GM21360 (cell line): ENCODE data around the gene FBXO38.
A peak's percentile ranks its signal among the peaks of the same experiment; 100 is the strongest.

Experiments used
- ATAC-seq: cut with Tn5 transposase; IDR thresholded peaks from one replicate; pipeline ENCODE4 v1.9.1; 2021; ENCODE audit warnings: mild to moderate bottlenecking, moderate library complexity; ENCODE audit not compliant: unreplicated experiment

Gene FBXO38

DNA sequence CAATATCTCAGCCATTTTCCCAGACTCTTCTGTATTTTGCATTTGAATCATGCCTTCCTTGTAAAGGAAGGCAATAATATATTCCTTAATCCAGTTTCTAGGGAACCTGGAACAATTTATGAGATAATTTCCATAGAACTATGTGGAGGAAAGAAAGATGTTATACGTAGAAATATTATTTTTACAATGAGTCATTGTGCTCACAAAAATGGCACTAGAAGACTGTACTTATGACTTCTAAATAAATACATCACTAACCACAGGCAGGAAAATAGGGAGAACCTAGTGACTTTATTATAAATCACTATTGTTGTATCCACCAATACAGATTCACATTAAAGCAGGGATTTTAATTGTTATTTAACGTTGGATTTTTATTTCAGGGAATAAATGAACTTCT, 87.6 kb downstream of the FBXO38 start:
- ATAC-seq = no peak

GRCh38 chr5:148474025-148474511, 90.3 kb downstream of the FBXO38 start:
- no peak for ATAC-seq

- no peak for ATAC-seq
Measured at GRCh38 chr5:148476302-148476701, 92.5 kb downstream of the FBXO38 start.

- ATAC-seq = no peak
Measured at GRCh38 chr5:148477429-148477828, 93.7 kb downstream of the FBXO38 start.

DNA sequence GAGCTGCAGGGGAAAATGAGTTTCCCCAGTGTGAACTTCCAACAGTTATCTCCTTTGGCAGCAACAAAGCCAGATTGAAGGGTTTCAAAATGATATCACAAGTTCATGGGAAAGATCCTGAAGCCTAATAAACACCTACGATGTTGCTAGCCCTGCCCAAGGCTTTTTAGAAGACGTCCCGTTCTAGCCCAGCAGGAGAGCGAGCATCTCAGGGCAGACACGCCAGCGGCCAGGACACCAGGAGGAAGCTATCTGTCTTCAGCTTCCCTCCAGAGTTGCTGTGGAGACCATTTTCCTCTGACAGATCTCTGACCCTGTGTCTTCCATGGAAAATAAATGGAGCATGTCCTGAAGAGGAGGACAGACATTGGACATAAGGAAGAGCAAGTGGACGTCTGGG, 98.4 kb downstream of the FBXO38 start:
- no peak for ATAC-seq

DNA sequence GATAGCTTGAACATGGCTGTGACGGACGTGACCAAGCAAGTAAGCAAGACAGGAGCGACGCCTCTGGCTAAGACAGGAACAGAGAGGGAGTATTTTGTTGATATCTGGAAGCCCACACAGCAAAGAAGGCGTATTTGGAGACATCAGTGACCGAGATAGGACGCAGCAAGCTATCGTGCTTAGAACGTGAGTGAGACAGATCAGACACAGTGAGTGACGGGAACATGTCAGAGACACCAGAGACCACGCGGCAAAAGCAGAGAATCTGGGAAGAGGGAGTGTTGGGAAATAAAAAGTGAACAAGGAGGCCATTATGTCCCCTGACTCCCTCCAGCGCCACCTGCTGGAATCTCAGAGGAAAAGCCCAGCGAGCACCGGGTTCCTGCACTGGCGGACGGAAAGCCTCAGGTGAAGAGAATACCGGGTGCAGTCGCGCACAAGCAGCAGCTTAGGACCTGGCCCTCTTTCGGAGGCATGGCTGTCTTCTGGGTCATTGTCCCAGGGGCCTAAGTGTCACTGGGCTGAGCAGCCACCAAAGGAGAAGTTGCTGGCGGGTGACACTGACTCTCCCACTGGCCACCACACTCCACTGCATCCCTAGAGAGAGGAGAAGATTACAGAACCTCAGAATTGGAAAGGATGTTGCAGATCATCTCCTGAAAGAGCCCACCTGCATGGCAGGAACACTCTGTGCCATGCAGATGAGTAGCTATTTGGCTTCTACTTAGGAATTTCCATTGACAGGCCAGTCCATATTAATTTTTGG, 99.1 kb downstream of the FBXO38 start:
- ATAC-seq = peak; percentile 89

GRCh38 chr5:148483750-148484149, 100.0 kb downstream of the FBXO38 start:
- no peak for ATAC-seq

GRCh38 chr5:148484651-148485050, 100.9 kb downstream of the FBXO38 start:
- no peak for ATAC-seq

GRCh38 chr5:148486456-148486855, 102.7 kb downstream of the FBXO38 start:
- ATAC-seq = no peak

DNA sequence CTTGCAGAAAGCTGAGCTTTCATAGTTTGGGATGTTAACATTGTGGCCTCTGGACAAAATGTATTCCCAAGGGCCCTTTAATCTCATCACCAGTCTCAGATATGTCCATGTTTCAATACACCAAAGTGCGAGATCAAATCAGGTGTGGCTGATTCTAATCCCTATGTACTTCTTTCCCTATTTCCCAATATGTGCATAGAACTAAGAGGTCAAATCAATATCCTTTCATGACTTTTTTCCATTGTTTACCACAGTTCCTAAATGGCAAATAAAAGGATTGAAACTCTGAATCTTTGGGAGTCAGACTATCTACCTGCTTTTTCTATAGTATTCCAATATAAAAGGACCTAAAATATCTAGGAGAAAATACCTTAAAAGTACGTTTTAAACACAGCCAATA, 105.0 kb downstream of the FBXO38 start:
- no peak for ATAC-seq

DNA sequence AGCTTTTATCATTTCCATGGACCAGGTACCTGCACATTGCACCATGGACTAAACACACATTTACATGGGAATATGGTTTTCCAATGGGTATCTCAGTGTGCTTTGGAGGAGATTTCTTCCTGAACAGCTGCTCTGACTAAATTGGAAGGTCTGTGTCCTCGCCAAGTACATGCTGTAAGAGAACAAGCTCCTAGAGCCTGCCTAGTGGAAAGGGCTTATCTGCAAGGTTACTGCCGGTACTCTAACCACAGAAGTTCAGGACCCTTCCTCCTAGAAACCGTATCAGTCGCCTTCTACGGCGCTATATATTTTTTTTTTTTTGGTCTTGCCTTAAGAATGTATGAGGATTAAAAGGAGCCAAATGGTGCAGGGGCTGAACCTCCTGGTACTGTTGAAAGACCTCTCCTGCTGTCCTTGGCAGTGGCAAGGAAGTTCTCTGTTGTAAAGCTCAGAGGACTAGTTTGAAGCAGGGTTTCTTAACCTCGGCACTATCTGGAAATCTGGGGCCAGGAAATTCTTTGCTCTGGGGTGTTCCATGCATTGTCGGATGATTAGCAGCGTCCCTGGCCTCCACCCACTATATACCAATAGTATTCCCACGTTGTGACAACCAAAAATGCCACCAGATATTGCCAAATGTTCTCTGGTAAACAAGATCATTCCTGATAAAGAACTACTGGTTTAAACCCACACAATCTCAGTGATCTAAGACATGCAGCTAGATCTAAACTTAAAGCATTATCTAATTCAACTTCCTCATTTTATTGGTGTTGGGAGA, 107.4 kb downstream of the FBXO38 start:
- no peak for ATAC-seq

- no peak for ATAC-seq
Measured at GRCh38 chr5:148491793-148492184, 108.0 kb downstream of the FBXO38 start.

DNA sequence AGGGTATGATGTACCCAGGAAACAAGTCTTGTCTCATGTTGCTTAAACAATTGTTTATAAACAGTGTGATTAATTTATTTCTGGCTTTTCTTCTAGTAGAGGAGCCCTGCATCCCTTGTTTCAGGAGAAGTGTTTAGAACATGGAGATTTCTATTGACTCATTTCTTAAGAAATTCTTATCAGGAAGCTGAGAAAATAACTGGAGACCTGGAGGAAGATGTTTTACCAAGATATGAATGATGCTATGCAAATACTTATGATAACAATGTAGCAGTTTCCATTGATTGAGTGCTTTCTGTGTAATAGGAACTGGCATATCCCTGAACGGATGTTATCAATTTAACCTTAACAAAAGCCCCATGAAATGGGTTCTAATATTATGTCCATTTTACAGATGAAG, 108.6 kb downstream of the FBXO38 start:
- no peak for ATAC-seq
